ENCODE data around the gene TNS3.

- TF ChIP-seq POLR2A (IDR thresholded peaks at IDR 0.05) (no peak), POLR2AphosphoS5 (IDR thresholded peaks at IDR 0.05) (no peak)
Measured at GRCh38 chr7:47553309-47553708, 28.6 kb downstream of the TNS3 start.

Measured in spleen (tissue), 3 donors.